PC-9 (cell line): ENCODE measurements around the gene FAM13C. TPM values are rescaled to one million over a fixed set of nuclear protein-coding genes. Genes with fewer than 3 reads are reported as not detected.

Source experiments
- BruUV-seq: library from RNA; stranded (reverse); fragments of 400-500 nt; replicated peaks from 2 replicates; lab custom pipeline; 2021; lab: Mats Ljungman, UMichigan
- CTCF ChIA-PET: fragments of 300-600 bp; sonication (Branson Sonifier 250); formaldehyde crosslinking; loops from one replicate; lab custom pipeline; 2022; ENCODE audit warnings: antibody characterized with exemption; lab: Charles Lee
- POLR2A ChIA-PET: fragments of 300-600 bp; sonication (Branson Sonifier 250); formaldehyde crosslinking; loops from one replicate; lab custom pipeline; 2022; ENCODE audit warnings: antibody characterized with exemption; ENCODE audit not compliant: unreplicated experiment; lab: Charles Lee
- DNase-seq, 2 experiments: peaks; one replicate each; pipeline versions ENCODE4 v3.0.0 to v3.0.0-alpha.2; 2015 to 2022; ENCODE audit warnings: mixed read lengths in 1 of 2
- H2AFZ ChIP-seq: fragments of 200-600 bp; sonication (generic); 2 replicates; pipeline ENCODE4 v1.8.1; 2017; ENCODE audit warnings: antibody characterized with exemption
- H3F3A ChIP-seq: fragments of 200-600 bp; sonication (generic); 2 replicates; pipeline ENCODE4 v1.8.1; 2017; ENCODE audit warnings: antibody characterized with exemption, mild to moderate bottlenecking, low read depth; ENCODE audit not compliant: insufficient read depth
- H3K27ac ChIP-seq: fragments of 200-600 bp; sonication (generic); 2 replicates; pipeline ENCODE4 v1.6.1; 2016; ENCODE audit warnings: mixed run types
- H3K27me3 ChIP-seq: fragments of 200-600 bp; sonication (generic); 2 replicates; pipeline ENCODE4 v1.6.1; 2016; ENCODE audit warnings: low read depth, mixed run types; ENCODE audit not compliant: insufficient read depth
- H3K36me3 ChIP-seq: fragments of 200-600 bp; sonication (generic); 2 replicates; pipeline ENCODE4 v1.6.1; 2016; ENCODE audit warnings: low read depth, mixed run types
- H3K4me1 ChIP-seq: fragments of 200-600 bp; sonication (generic); replicated peaks from 2 replicates; pipeline ENCODE4 v1.6.1; 2016; ENCODE audit warnings: mixed run types; ENCODE audit not compliant: insufficient read depth
- H3K4me2 ChIP-seq: fragments of 200-600 bp; sonication (generic); 2 replicates; pipeline ENCODE4 v1.6.1; 2017; ENCODE audit warnings: mixed run types
- H3K4me3 ChIP-seq: fragments of 200-600 bp; sonication (generic); 2 replicates; pipeline ENCODE4 v1.6.1; 2016; ENCODE audit warnings: mixed run types
- H3K79me2 ChIP-seq: fragments of 200-600 bp; sonication (generic); 2 replicates; pipeline ENCODE4 v1.6.1; 2017; ENCODE audit warnings: low read depth, mixed run types
- H3K9me2 ChIP-seq: fragments of 200-600 bp; sonication (generic); 2 replicates; pipeline ENCODE4 v1.8.1; 2017; ENCODE audit warnings: mild to moderate bottlenecking; ENCODE audit not compliant: insufficient read depth
- H3K9me3 ChIP-seq: fragments of 200-600 bp; sonication (generic); 2 replicates; pipeline ENCODE4 v1.8.1; 2016; ENCODE audit warnings: low read depth; ENCODE audit not compliant: insufficient read depth
- H4K20me1 ChIP-seq: fragments of 200-600 bp; sonication (generic); 2 replicates; pipeline ENCODE4 v1.8.1; 2017; ENCODE audit not compliant: insufficient read depth
- EZH2 ChIP-seq: fragments of 200-600 bp; sonication (generic); IDR thresholded peaks from 2 replicates; pipeline ENCODE4 v1.8.0; 2017; ENCODE audit warnings: antibody characterized with exemption, low read depth
- intact Hi-C: fragments of 100-400 bp; cut with micrococcal nuclease; formaldehyde crosslinking; loops from one replicate; pipeline ENCODE4 v1.10.0; 2022; ENCODE audit not compliant: unreplicated experiment
- total RNA-seq: library from RNA; stranded (reverse); gene quantifications from 2 replicates; pipeline ENCODE4 v1.2.3, GENCODE V29; 2021
- TF ChIP-seq, protein P1 (sequence below): fragments of 200-600 bp; sonication (generic); conservative IDR thresholded peaks from 2 replicates; pipeline ENCODE4 v1.6.1; 2017; ENCODE audit warnings: mixed run types, antibody characterized with exemption, mild to moderate bottlenecking, moderate library complexity

Gene FAM13C
- total RNA-seq, 1 experiment from 2014 or later = not detected

DNA sequence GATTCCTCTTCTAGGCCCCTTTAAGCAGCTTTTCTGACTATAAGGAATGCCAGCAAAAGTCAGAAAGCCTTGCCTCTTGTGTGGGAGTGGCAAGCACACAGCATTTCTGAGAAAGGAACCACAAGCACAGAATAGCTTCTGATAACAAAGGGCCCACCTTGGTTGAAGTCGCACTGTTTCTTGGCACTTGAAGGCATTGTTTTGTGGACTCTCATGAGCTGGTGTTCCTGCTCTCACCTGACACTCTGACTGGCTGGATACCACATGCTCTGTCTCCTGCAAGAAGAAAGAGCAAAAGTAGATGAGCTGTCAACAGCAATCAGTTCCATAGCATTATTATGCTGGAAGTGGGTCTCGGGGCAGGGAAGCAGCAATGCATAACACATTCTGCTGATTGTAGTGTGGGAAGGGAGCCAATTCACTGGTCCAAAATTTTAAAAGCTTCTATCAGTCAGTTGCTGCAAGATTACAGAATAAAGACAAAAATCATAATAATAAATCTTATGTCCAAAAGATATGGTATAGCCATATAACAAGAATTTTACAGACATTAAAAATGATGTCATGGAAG, 38.4 kb downstream of the FAM13C start:
- H3K27ac ChIP-seq = no peak overlapping the region
- no peaks in the 10 kb centered on the region for H4K20me1 ChIP-seq
- no peaks in the 10 kb centered on the region for H3F3A ChIP-seq
- ChIA-PET POLR2A (no interaction called here), CTCF (no interaction called here)
- H3K4me3 ChIP-seq = no peak overlapping the region
- H3K9me3 ChIP-seq = no peaks in the 10 kb centered on the region
- no peaks in the 10 kb centered on the region; the same call in 1 of the 2 replicates for H3K9me2 ChIP-seq
- no TSS peak for BruUV-seq
- DNase-seq = no peak
- intact Hi-C loops = no loop called here
- no peak overlapping the region for H2AFZ ChIP-seq
- TF ChIP-seq, protein P1, sequence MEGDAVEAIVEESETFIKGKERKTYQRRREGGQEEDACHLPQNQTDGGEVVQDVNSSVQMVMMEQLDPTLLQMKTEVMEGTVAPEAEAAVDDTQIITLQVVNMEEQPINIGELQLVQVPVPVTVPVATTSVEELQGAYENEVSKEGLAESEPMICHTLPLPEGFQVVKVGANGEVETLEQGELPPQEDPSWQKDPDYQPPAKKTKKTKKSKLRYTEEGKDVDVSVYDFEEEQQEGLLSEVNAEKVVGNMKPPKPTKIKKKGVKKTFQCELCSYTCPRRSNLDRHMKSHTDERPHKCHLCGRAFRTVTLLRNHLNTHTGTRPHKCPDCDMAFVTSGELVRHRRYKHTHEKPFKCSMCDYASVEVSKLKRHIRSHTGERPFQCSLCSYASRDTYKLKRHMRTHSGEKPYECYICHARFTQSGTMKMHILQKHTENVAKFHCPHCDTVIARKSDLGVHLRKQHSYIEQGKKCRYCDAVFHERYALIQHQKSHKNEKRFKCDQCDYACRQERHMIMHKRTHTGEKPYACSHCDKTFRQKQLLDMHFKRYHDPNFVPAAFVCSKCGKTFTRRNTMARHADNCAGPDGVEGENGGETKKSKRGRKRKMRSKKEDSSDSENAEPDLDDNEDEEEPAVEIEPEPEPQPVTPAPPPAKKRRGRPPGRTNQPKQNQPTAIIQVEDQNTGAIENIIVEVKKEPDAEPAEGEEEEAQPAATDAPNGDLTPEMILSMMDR = no peak
- no peak for TF ChIP-seq EZH2
- H3K79me2 ChIP-seq = no peaks in the 10 kb centered on the region
- H3K4me1 ChIP-seq = no peaks in the 10 kb centered on the region
- H3K36me3 ChIP-seq = no peaks in the 10 kb centered on the region
- H3K4me2 ChIP-seq = no peak overlapping the region
- H3K27me3 ChIP-seq = no peaks in the 10 kb centered on the region

DNA sequence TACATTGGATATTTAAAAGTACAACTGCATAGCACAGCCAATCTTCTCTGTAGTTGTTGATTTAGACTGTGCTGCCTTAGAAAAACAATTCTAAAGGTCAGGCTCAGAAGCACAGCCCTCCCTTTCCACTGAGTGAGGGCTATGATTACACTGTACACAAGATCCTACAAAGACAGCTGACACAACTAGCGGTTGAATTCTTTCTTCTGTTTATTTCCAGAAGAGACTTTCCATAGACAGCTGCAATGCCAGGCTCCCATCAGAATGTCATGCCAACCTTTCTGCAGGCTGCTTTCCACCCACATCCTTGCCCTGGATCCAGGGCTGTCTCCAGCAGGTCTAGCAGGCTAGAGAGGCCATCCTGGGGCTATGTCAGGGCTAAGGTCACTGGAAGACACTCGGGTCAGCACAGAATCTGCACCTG, 39.3 kb downstream of the FAM13C start:
- no peak for TF ChIP-seq EZH2
- TF ChIP-seq, protein P1 = no peak
- POLR2A ChIA-PET = no interaction called here
- H3K9me3 ChIP-seq = no peaks in the 10 kb centered on the region
- H3F3A ChIP-seq = no peaks in the 10 kb centered on the region
- no peaks in the 10 kb centered on the region for H3K79me2 ChIP-seq
- intact Hi-C loops = no loop called here
- H3K27me3 ChIP-seq = no peaks in the 10 kb centered on the region
- H4K20me1 ChIP-seq = no peaks in the 10 kb centered on the region
- CTCF ChIA-PET = no interaction called here
- H3K4me3 ChIP-seq = no peak overlapping the region
- H3K4me2 ChIP-seq = no peak overlapping the region
- H3K9me2 ChIP-seq = no peaks in the 10 kb centered on the region; the same call in 1 of the 2 replicates
- no peaks in the 10 kb centered on the region for H3K4me1 ChIP-seq
- no peak overlapping the region for H2AFZ ChIP-seq
- H3K27ac ChIP-seq = no peak overlapping the region
- BruUV-seq = no TSS peak
- H3K36me3 ChIP-seq = no peaks in the 10 kb centered on the region
- no peak for DNase-seq

DNA sequence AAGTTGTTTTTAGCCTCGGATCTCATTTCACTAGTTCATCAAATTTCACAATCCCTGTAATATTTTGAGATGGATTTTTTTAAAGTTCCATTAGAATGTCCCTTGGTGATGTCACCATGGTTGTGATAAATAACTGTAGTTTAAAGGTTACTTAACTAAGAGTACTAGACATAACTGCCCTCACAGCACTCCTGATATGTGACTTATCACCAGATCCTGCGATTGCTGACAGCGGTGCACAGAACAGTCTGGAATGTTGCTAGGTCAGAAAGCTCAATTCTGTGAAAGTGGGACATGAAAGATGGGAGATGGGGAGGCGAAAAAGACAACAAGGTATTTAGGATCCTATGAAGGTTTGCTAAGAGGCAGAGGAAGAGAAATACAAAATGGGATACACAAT, 40.2 kb downstream of the FAM13C start:
- intact Hi-C loops = no loop called here
- ChIA-PET POLR2A (no interaction called here), CTCF (no interaction called here)
- Histone ChIP-seq H3K36me3 (no peaks in the 10 kb centered on the region), H3K27ac (no peak overlapping the region), H3F3A (no peaks in the 10 kb centered on the region), H2AFZ (no peak overlapping the region), H3K9me3 (no peaks in the 10 kb centered on the region), H3K79me2 (no peaks in the 10 kb centered on the region), H3K9me2 (no peaks in the 10 kb centered on the region; the same call in 1 of the 2 replicates), H3K4me3 (no peak overlapping the region), H3K4me2 (no peak overlapping the region), H3K27me3 (no peaks in the 10 kb centered on the region), H4K20me1 (no peaks in the 10 kb centered on the region), H3K4me1 (no peaks in the 10 kb centered on the region)
- TF ChIP-seq EZH2 = no peak
- TF ChIP-seq, protein P1 = no peak
- BruUV-seq = no TSS peak
- DNase-seq = no peak
